Activated CD4-positive, alpha-beta T cell treated with anti-CD3 and anti-CD28 coated beads, Interleukin-2, amount 10 ng/mL, durations not matched to agents 7 days and 5 days (primary cell): ENCODE results near the gene ADGRB2. TPM values are rescaled to one million over a fixed set of nuclear protein-coding genes. Genes with fewer than 3 reads are reported as not detected.

Experiments used
- CTCF ChIA-PET: fragments of 350-600 bp; sonication (Branson Sonifier 250); formaldehyde crosslinking; loops from one replicate; lab custom pipeline; 2021; ENCODE audit warnings: antibody characterized with exemption; lab: Charles Lee
- POLR2A ChIA-PET: fragments of 350-600 bp; sonication (Branson Sonifier 250); formaldehyde crosslinking; loops from one replicate; lab custom pipeline; 2021; ENCODE audit warnings: antibody characterized with exemption; lab: Charles Lee
- DNase-seq: peaks from one replicate; pipeline ENCODE4 v3.0.0-alpha.2; 2020
- H3K27ac Mint-ChIP-seq: one replicate; pipeline ENCODE4 v1.8.0; 2021; ENCODE audit warnings: mild to moderate bottlenecking, moderate library complexity, mixed read lengths
- H3K27me3 Mint-ChIP-seq: one replicate; pipeline ENCODE4 v1.8.0; 2021; ENCODE audit warnings: mixed read lengths
- H3K36me3 Mint-ChIP-seq: one replicate; pipeline ENCODE4 v1.8.0; 2021; ENCODE audit warnings: low read depth, mixed read lengths
- H3K4me1 Mint-ChIP-seq: one replicate; pipeline ENCODE4 v1.8.0; 2021; ENCODE audit warnings: mixed read lengths
- H3K4me3 Mint-ChIP-seq: one replicate; pipeline ENCODE4 v1.8.0; 2021; ENCODE audit warnings: mild to moderate bottlenecking, moderate library complexity, mixed read lengths
- H3K9me3 Mint-ChIP-seq: one replicate; pipeline ENCODE4 v1.8.0; 2021; ENCODE audit warnings: mixed read lengths
- total RNA-seq, 2 experiments: library from RNA; stranded (reverse); gene quantifications; one replicate each; pipeline ENCODE4 v1.2.3, GENCODE V29; 2021

ADGRB2 gene
- total RNA-seq, 2 experiments from 2014 or later = 0.27 to 0.31 TPM

DNA sequence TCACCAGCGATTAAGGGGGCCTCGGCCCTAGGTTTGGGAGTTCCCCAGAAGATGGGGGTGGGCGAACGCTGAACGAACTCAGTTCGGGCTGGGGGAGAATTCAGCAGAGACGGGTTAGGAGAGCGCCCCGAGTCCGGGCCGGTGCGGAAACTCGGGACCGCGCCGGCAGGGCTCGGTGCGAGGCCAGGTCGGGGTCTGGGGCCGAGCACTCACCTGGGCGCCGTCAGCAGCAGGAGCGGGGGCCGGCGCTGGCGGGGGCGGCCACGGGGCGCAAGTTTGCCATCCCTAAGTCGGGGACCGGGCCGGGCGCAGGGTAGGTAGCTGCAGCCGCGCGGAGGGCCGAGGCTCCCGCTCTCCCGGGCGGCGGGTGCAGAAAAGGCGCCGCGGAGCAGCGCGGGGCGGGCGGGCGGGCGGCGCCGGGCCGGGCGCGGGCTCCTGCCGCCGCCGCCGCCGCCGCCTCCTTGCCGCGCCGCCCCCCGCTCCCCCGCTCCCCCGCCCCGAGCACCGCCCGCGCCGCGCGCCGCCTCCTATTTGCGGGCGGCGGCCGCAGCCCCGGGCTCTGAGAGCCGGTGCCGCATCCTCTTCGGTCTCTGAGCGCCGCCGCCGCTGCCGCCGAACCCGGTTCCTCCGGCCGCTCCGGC lies 349 bp downstream of the ADGRB2 start:
- Mint-ChIP-seq H3K4me1 (peaks cover 32% of the 10 kb centered on the region), H3K27ac (no peak overlapping the region), H3K9me3 (no peaks in the 10 kb centered on the region), H3K27me3 (peaks cover 67% of the 10 kb centered on the region), H3K4me3 (peak overlapping the region; percentile 65), H3K36me3 (no peaks in the 10 kb centered on the region)
- CTCF ChIA-PET = interaction anchor here (1.3 to 8.4 kb wide), 3 partner anchors 12 to 26 kb away, joined by 5 to 44 read pairs (median 5); no protein-coding TSS in a partner anchor
- POLR2A ChIA-PET = no interaction called here
- no peak for DNase-seq

DNA sequence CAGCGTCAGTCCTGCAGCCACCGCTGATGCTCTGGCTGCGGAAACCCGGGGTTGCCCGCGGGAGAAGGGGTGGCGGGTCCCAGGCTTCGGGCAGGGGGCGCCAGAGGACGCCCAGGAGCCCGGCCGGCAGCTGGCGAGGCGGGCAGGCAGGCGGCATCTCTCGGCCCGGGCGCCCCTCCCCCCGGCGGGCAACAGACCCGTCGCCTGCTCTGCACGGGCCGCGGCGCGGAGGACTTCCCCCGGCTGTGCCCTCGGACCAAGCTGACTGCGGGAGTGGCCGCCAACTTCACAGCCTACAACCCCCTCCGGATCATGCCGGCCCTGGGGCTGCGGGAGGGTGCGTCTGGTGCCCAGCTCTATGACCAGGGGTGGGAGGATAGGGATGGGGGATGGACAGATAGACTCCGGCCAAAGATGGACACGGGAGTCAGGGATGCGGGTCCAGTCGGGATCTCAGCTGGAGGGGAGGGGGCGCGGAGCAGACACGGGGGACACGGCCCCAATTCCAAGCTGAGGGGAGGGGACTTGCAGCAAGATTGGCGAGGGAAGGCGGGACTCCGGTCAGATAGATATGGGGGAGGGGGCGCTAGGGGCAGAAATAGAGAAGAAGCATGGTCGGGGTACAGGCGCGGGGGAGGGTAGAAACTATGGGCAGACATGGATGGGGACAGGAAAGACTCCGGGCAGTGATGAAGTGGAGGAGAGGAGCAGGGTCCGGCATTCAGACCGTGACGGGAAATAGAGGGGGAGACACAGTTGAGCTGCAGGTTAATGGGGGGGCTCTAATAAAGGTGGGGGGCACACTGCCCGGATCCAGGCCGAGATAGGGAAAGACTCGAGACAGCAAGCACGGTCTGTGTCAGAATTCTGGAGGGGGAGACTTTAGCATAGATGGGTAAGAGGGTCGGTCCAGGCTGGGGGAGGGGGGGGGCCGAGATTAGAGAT lies 1.1 kb downstream of the ADGRB2 start:
- Mint-ChIP-seq H3K9me3 (no peaks in the 10 kb centered on the region), H3K4me1 (peaks cover 31% of the 10 kb centered on the region), H3K27ac (no peak overlapping the region), H3K4me3 (peak overlapping the region; percentile 65), H3K36me3 (no peaks in the 10 kb centered on the region), H3K27me3 (peaks cover 64% of the 10 kb centered on the region)
- peak; percentile 66 for DNase-seq
- POLR2A ChIA-PET = no interaction called here
- CTCF ChIA-PET = interaction anchor here (0.6 to 8.4 kb wide), 8 partner anchors 13 to 211 kb away, joined by 3 to 44 read pairs (median 5); no protein-coding TSS in a partner anchor

DNA sequence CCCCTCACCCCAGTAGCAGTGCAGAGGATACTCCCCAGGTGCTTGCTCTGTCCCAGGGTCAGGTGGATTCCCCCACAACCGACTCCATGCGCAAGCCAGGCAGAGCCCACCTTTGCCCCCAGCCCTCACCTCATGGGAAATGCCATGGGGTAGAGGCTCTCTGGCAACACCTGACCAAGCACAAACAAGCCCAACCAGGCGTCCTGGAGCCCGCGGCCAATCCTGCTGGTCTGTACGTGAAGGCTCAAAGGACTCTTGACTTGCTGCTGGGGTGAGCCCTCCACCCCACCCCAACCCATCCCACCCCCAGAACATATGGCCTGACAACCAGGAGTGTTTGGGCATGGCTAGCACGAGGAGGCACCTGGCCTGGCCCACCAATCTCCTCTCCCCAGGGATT lies 1.8 kb downstream of the ADGRB2 start:
- DNase-seq = no peak
- no peaks in the 10 kb centered on the region for H3K36me3 Mint-ChIP-seq
- H3K4me3 Mint-ChIP-seq = no peak overlapping the region
- H3K9me3 Mint-ChIP-seq = no peaks in the 10 kb centered on the region
- POLR2A ChIA-PET = no interaction called here
- H3K27ac Mint-ChIP-seq = no peak overlapping the region
- H3K4me1 Mint-ChIP-seq = peaks cover 31% of the 10 kb centered on the region
- peaks cover 59% of the 10 kb centered on the region for H3K27me3 Mint-ChIP-seq
- CTCF ChIA-PET = interaction anchor here (0.9 to 8.4 kb wide), 6 partner anchors 13 to 201 kb away, joined by 3 to 44 read pairs (median 6); no protein-coding TSS in a partner anchor

DNA sequence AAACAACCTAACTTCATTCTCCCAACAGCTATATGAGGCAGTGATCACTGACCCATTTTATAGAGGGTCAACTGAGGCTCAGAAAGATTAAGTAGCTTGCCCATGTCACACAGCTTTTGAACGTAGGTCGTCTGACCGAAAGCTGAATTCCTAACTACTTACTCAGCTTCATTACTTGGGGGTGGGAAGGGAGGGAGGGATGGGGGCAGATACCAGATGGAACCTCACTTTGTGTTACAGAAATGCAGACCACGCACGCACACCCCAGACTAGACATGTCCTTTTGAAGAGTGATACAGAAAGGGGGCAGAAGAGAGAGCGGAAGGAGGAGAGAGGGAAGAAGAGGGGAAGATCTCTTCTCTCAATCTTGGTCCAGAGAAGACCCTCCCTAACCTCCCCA lies 2.3 kb downstream of the ADGRB2 start:
- Mint-ChIP-seq H3K36me3 (no peaks in the 10 kb centered on the region), H3K27ac (no peak overlapping the region), H3K4me1 (peaks cover 31% of the 10 kb centered on the region), H3K9me3 (no peaks in the 10 kb centered on the region), H3K27me3 (peaks cover 58% of the 10 kb centered on the region), H3K4me3 (no peak overlapping the region)
- no peak for DNase-seq
- POLR2A ChIA-PET = no interaction called here
- CTCF ChIA-PET = interaction anchor here (0.9 to 8.4 kb wide), 6 partner anchors 13 to 201 kb away, joined by 3 to 44 read pairs (median 6); no protein-coding TSS in a partner anchor

DNA sequence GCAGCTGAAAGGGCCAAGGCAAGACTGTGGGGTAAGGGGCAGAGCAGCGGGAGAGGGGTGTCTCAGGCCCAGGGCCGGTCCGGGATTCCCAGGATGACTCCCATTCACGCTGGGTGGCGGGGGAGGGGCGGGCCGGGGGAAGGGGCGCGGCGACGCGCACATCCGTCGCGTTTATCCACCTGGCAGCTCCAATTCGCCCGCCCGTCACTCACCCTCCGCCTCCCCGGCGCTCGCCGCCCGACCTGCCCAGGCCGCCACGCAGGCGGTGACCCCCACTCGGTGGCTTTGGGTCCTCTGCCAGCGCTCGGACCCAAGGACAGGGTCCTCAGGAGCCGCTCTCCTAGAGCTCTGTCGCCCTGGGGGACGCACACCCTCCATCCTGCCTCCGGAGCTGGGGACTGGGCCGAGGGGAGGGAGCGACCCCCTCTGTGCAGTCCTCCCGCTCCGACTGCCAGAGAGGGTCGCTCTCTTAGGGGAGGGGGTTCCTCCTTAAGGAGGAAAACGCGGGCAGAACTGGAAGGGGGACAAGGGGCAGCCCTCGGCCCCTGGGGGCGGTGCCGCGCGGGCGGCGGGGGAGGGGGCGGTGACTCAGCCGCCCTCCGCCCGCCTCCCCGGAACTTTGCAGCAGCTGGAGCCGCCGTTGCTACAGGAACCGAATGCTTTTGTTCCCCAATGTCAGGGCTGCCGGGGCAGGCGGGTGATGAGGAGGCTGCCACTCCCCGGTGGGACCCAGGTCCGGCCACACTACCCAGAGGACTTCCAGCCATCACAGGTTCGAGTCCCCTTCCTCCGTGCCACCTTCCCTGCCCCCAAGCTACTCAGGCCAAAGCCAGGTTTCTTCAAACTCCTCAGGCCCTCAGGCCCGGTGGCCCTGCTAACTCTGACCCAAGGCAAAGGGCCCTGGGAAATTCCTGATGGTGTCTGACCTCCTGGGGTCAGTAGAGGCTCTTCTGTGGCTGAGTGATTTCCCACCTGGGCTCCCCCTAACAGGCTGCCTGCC lies 3.4 kb downstream of the ADGRB2 start:
- no peaks in the 10 kb centered on the region for H3K9me3 Mint-ChIP-seq
- H3K4me1 Mint-ChIP-seq = peaks cover 31% of the 10 kb centered on the region
- no peak overlapping the region for H3K27ac Mint-ChIP-seq
- peaks cover 53% of the 10 kb centered on the region for H3K27me3 Mint-ChIP-seq
- POLR2A ChIA-PET = no interaction called here
- peak; percentile 71 for DNase-seq
- no peaks in the 10 kb centered on the region for H3K36me3 Mint-ChIP-seq
- CTCF ChIA-PET = interaction anchor here (0.7 to 8.4 kb wide), 6 partner anchors 8 to 67 kb away, joined by 3 to 44 read pairs (median 6); no protein-coding TSS in a partner anchor
- H3K4me3 Mint-ChIP-seq = peak overlapping the region; percentile 53

DNA sequence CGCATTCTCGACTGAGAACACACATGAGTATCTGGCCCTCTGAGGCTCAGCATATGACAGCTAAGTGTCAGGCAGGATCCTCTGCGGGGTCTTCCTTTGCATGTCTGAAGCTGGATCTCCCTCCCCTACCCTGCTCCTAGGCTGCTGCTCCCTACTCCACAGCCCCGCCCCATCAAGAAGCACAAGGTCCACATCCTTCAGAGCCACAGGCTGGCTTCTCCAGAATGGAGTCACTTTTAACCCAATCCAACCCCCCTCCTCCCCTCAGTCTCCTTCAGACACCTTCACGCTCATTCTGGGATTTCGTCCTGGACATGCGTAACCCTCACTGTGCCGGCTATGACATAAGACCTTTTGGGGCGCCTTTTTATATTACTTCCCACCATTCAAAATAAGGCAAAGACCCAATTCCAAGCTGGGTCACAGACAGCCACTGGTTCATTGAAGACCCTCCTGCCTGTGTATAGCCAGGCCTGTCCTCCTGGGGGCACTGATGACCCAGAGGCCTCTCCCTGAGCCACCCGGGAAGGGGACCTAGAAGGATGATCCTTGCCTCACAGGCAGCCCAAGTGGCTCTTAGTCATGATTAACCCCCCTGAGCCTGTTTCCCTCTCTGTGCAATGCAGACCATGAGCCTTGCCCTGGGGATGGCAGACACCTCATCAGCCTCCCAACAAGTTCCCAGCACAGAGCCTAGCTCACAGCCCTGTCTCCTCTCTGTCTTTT lies 4.7 kb downstream of the ADGRB2 start:
- POLR2A ChIA-PET = no interaction called here
- H3K27ac Mint-ChIP-seq = no peak overlapping the region
- H3K4me1 Mint-ChIP-seq = peaks cover 23% of the 10 kb centered on the region
- DNase-seq = no peak
- no peaks in the 10 kb centered on the region for H3K36me3 Mint-ChIP-seq
- CTCF ChIA-PET = interaction anchor here (1.0 to 8.4 kb wide), 5 partner anchors 9 to 56 kb away, joined by 3 to 44 read pairs (median 4); partner anchors contain the start of gene COL16A1
- no peaks in the 10 kb centered on the region for H3K9me3 Mint-ChIP-seq
- H3K4me3 Mint-ChIP-seq = peak overlapping the region; percentile 53
- H3K27me3 Mint-ChIP-seq = peaks cover 41% of the 10 kb centered on the region

DNA sequence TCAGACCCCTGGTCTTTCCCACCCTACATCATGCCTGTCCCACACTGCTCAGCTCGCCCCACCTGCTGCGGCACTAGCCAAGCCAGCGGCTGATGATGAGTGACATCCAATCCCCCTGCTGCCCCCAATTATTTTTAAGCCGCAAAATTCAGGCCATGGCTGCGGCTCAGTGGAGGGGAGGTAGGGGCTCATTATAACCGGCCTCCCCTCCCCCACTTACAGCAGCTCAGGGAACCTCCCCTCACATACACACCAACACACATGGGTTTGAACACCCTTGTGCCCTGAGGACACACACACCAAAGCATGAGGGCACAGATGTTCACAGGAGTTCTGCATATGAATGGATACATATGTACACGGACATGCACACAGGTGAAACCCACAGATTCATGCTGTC lies 5.3 kb downstream of the ADGRB2 start:
- CTCF ChIA-PET = interaction anchor here (1.0 to 8.4 kb wide), 4 partner anchors 13 to 56 kb away, joined by 3 to 44 read pairs (median 4); partner anchors contain the start of gene COL16A1
- H3K4me1 Mint-ChIP-seq = peaks cover 23% of the 10 kb centered on the region
- H3K36me3 Mint-ChIP-seq = no peaks in the 10 kb centered on the region
- DNase-seq = no peak
- no peak overlapping the region for H3K4me3 Mint-ChIP-seq
- no peak overlapping the region for H3K27ac Mint-ChIP-seq
- POLR2A ChIA-PET = no interaction called here
- H3K9me3 Mint-ChIP-seq = no peaks in the 10 kb centered on the region
- peaks cover 40% of the 10 kb centered on the region for H3K27me3 Mint-ChIP-seq

DNA sequence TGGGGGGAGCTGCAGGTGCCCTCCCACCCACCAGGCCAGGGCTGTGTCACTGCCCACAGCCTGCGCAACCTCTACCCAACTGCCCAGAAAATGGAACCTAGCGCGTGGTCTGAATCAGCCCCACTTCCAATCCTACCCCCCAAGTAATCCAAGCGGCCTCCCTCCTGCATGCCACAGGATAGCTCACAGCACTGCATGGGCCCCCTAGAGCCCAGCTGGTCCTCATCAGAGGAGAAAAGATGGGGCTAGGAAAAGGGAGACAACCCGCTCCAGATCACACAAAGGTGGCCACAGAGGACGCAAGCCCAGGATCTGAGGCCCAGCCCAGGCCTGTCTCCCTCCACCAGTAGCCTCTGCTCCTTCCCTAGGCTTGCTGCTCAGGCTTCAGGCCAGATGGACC lies 6.2 kb downstream of the ADGRB2 start:
- Mint-ChIP-seq H3K36me3 (no peaks in the 10 kb centered on the region), H3K27me3 (peaks cover 33% of the 10 kb centered on the region), H3K27ac (no peak overlapping the region), H3K4me3 (no peak overlapping the region), H3K4me1 (peaks cover 18% of the 10 kb centered on the region), H3K9me3 (no peaks in the 10 kb centered on the region)
- ChIA-PET POLR2A (no interaction called here), CTCF (interaction anchor here (0.5 to 1.5 kb wide), 6 partner anchors 12 to 810 kb away, joined by 3 to 6 read pairs (median 3); no protein-coding TSS in a partner anchor)
- DNase-seq = no peak

DNA sequence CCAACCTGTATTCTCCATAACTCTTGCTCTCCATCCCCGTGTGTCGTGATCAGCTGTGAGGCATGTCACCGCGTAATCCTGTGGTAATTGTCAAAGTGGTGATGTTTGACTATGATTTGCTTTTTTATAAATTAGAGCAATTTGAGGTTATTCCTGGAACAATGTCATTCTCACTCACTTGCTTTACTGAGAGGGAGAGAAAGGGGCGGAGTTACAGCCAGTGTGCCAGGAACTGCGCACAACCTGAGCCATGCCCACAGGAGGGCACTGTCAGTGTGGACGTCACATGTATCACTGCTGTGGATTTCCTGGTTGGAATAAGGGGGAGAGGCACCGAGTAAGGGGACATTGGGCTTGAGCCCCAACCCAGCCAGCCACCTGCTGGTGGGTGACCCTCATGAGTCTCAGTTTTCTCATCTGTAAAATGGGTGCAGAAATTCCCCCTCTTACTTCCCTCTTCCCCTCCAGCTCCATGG lies 6.9 kb downstream of the ADGRB2 start:
- Mint-ChIP-seq H3K27ac (no peak overlapping the region), H3K27me3 (peaks cover 28% of the 10 kb centered on the region), H3K4me3 (no peak overlapping the region), H3K4me1 (peaks cover 18% of the 10 kb centered on the region), H3K36me3 (no peaks in the 10 kb centered on the region), H3K9me3 (no peaks in the 10 kb centered on the region)
- CTCF ChIA-PET = interaction anchor here (0.7 to 0.8 kb wide), 2 partner anchors 36 to 595 kb away, joined by 3 read pairs; no protein-coding TSS in a partner anchor
- DNase-seq = no peak
- POLR2A ChIA-PET = no interaction called here

DNA sequence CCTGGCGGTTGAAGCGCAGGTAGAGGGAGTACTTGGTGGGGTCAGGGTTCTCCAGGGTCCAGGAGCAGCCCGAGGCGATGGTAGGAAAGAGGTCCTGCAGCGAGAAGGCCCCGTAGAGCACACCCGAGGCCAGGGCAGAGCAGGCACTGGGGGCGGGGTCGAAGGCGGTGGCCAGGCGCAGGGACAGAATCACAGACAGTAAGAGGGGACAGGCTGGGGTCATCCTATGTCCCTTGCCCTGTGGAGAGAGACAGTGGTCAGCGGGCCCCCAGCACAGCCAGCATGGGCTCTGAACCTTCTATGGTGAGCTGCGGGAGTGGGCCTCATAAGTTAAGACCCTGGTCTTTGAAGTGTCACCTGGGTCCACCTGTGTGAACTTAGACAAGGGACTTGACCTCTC lies 7.6 kb downstream of the ADGRB2 start:
- Mint-ChIP-seq H3K27ac (no peak overlapping the region), H3K4me1 (peaks cover 21% of the 10 kb centered on the region), H3K4me3 (no peak overlapping the region), H3K36me3 (no peaks in the 10 kb centered on the region), H3K27me3 (peaks cover 21% of the 10 kb centered on the region), H3K9me3 (no peaks in the 10 kb centered on the region)
- no peak for DNase-seq
- POLR2A ChIA-PET = no interaction called here
- CTCF ChIA-PET = no interaction called here

DNA sequence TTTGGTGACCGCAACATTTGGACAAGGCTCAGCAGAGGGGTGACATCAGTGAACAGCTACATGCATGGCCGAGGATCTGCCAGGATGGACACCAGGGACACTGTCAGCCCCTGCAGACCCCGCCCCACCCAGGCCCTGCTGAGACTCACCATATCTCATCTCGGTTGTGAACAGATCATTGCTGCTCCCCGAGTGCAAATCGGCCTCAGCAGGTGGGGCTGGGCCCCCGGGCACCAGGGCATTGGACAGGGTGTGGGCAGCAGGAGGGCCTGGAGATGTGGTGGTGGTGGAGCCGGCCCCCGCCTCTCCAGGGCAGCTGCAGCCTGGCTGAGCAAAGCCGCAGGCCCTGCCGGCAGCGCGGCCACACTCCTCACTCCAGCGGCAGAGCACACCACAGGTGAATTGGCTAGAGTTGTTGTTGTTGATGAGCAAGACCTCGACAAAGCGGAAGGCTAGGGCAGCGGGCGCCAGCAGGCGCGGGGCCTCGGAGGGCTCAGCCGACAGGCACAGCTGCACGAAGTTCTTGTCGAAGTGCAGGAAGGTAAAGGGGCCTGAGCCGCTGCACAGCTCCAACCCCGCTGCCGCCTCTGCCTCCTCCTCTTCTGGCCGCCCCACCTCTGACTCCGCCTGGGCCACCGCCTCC lies 8.2 kb downstream of the ADGRB2 start:
- Mint-ChIP-seq H3K27me3 (peaks cover 19% of the 10 kb centered on the region), H3K4me1 (peaks cover 20% of the 10 kb centered on the region), H3K36me3 (no peaks in the 10 kb centered on the region), H3K4me3 (no peak overlapping the region), H3K9me3 (no peaks in the 10 kb centered on the region), H3K27ac (no peak overlapping the region)
- no peak for DNase-seq
- ChIA-PET POLR2A (no interaction called here), CTCF (no interaction called here)
